HG03175 (cell line): ENCODE measurements around the gene PDZD4.

ENCODE experiments used
- ATAC-seq: cut with Tn5 transposase; IDR thresholded peaks from one replicate; pipeline ENCODE4 v1.9.1; 2021; ENCODE audit warnings: mild to moderate bottlenecking, moderate library complexity; ENCODE audit not compliant: unreplicated experiment

PDZD4 gene

DNA sequence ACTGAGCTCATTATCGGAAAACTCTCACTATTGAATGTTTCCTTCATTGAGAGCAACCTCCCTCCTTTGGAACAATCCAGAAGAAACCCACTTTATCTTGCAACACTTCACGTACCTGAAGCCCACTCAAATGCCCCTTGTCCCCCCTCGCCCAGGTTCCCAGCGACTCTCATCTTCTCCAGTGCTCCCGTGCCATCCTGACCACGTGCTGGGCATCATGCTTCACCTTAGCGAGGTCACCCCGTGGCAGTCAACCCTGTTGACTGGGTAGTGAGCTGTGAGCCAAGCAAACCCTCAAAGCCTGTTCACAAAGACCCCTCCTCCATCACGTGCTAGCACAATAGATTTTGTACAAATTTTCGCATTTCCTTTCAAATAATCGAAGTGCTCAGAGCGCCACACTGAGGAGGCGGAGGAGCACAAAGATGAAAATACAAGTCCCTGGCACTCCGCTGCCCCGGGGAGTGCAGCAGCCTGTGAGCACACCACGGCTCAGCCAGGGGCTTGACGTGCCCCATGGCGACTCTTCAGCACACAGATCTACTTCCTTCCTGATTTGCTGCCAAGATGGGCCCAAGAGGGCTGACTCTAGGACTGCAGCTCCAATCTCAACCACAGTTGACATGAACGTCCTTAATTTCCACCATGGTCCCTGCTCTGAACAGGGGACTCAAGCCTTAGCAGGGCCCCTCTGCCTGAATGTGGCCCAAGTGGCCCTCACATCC lies 15.6 kb downstream of the PDZD4 start:
- ATAC-seq = no peak

DNA sequence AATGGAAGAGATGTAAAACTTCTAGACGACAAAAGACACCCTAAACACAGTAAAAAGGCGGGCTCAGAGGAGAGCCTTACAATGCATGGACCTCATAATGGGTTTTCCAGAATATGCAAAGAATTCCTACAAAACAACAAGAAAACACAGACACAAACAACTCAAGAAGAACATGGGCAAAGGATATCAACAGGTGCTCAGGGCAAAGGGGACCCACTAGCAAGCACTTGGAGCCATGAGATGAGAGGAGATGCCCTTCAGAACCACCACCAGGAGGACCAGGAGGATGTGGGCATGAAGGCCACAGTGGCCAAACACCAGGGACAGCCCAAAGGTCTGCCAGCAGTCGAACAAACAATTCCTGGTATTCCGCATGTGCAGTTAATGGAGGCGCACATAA lies 17.2 kb downstream of the PDZD4 start:
- no peak for ATAC-seq

- ATAC-seq = no peak
These were observed 18.1 kb downstream of the PDZD4 start for GRCh38 chrX:153812220-153812619.

- no peak for ATAC-seq
These were observed 22.4 kb downstream of the PDZD4 start for GRCh38 chrX:153807976-153808375.

GRCh38 chrX:153806999-153807575 lies 23.3 kb downstream of the PDZD4 start:
- ATAC-seq = no peak

DNA sequence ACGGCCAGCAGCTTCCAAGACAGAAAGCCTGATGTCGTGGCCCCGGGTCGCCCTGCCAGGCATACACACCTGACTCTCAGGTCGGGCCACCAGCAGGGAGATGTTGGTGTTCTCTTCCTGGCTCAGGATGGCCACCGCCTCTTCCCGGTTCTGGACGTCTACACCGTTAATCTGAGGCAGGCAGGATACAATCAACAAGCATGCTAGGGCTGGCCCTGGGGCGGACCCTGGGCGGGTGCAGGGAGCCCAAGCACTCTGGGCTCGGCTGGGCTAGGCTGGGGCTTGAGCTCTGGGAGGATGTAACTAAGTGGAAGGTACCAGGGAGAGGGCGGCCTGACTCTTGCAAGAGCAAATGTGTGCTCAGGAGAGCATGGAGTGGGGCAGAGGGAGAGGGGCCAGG lies 24.9 kb downstream of the PDZD4 start:
- ATAC-seq = no peak

- no peak for ATAC-seq
These were observed 25.7 kb downstream of the PDZD4 start for GRCh38 chrX:153804621-153805020.

GRCh38 chrX:153804100-153804595 lies 26.2 kb downstream of the PDZD4 start:
- ATAC-seq = no peak

DNA sequence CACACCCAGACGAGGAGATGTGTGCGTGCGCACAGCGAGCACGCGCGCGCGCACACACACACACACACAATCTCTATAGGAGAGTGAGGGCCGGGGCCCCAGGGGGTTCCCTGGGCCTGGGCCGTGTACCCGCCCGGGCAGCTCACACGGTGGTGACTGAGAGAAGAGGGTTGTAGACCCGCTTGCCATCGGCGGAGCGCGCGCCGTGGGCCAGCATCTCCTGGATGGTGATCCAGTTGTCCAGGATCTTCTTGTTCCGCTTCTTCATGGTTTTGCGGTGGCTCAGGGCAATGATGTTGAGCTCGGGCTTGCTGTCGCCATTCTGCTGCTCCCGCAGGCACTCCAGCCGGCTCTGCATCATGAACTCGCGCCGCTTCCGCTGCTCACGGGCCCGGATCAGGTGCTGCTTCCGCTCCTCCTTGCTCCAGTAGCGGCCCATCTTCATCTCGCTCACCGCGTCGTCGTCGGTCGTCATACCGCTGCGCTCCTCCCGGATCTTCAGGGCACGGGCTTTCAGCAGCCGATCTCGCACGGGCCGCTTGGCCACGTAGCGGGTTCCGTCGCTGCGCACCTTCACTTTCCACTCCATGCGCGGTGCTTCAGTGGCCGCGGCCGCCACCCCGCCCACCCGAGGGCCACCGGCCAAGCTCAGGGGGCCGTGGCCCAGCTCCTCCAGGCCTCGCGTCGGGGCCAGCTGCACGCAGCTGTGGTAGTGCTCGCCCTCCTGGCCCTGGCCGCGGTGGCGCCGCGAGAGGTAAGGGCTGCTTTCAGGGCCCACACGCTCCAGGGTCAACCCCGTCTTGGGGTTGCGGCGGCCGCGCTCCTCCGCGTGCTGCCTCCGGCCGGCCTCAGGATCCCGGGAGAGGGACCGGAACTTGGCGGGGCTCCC lies 26.9 kb downstream of the PDZD4 start:
- ATAC-seq = no peak

- ATAC-seq = no peak
These were observed 27.8 kb downstream of the PDZD4 start for GRCh38 chrX:153802513-153803045.

- no peak for ATAC-seq
These were observed 28.7 kb downstream of the PDZD4 start for GRCh38 chrX:153801669-153802068.

DNA sequence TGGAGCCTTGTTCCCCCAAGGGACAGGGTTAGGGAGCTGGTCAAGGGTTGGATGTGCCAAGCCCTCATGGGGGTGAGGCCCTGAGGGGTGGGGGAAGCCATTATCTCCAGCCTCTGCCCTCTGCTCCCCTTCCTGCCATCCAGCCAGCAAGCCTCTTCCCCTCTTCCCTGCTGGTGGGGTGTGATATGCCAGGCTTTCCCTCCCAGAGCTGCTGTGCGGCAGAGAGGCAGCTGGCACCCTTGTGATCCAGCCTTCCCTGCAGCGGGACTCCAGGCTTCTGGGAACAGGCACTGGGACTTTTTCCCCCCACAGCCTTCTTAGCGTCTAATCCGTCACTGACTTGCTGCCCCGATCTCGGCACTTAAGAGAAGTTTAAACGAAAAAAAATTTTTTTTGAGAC lies 29.6 kb downstream of the PDZD4 start:
- no peak for ATAC-seq

DNA sequence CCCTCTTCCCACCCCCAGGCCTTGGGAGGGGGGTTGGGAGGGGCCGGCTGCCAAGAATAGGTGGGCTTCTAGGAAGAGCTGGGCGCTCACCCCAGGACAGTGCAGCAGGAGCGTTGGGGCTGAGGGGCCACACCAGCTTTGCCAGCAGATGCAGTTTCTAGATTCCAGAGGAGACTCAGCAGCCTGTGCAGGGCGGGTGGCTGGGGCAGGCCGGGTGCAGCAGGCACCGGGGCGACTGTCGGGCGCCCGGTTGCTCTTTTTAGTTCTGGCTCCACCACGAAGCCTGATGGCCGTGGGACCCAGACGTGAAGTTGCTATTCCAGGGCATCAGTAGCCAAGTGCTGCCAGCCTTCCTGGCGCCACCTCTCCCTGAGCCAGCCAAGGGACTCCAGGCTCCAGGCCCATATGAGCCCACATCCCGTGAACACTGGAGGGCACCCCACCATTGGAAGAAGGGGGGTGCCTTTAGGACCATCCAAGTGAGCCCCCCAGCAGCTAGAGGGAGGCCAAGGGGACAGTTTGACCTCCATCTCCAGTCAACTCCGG lies 30.1 kb downstream of the PDZD4 start:
- no peak for ATAC-seq

- ATAC-seq = no peak
These were observed 31.0 kb downstream of the PDZD4 start for GRCh38 chrX:153799326-153799725.

- no peak for ATAC-seq
These were observed 32.8 kb downstream of the PDZD4 start for GRCh38 chrX:153797415-153798015.

GRCh38 chrX:153794897-153795816 lies 35.2 kb downstream of the PDZD4 start:
- ATAC-seq = no peak

- ATAC-seq = peak; percentile 91
These were observed 36.1 kb downstream of the PDZD4 start, which contains the start of the genes IDH3G and SSR4 for GRCh38 chrX:153794018-153794896. Gene IDH3G, minus strand, starts transcription at chrX:153794375. Its CDS starts 49 bp downstream, at chrX:153794326. Gene SSR4, plus strand, starts transcription at chrX:153794668. Its CDS starts 20 bp downstream, at chrX:153794688.

- ATAC-seq = no peak
These were observed 37.1 kb downstream of the PDZD4 start for GRCh38 chrX:153793291-153793690.
